Kidney capillary endothelial cell (primary cell): ENCODE data around the gene TSHZ3.

Experiments
- DNase-seq: peaks from one replicate; pipeline ENCODE4 v3.0.0-alpha.2; 2018; ENCODE audit warnings: low spot score

TSHZ3 gene

DNA sequence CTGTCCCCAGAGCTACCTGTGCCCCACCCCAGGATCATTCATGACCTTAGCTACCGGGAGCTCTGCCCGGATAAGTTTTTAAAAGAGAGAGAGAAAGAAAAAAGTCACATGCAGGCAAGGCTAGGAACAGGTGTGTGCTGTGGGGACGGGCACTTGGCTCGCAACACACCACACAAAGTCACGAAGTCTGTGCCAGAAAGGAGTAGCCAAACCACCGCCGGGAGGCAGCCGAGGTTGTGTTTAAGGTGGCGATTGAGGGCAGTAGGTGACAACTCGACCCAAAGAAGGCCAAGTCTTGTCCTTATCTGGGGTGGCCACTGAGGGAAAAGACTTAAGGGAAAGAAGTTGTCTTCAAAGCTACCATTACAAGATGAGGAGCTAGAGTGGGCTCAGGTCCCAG is 4.6 kb upstream of the TSHZ3 start:
- DNase-seq = no peak

DNA sequence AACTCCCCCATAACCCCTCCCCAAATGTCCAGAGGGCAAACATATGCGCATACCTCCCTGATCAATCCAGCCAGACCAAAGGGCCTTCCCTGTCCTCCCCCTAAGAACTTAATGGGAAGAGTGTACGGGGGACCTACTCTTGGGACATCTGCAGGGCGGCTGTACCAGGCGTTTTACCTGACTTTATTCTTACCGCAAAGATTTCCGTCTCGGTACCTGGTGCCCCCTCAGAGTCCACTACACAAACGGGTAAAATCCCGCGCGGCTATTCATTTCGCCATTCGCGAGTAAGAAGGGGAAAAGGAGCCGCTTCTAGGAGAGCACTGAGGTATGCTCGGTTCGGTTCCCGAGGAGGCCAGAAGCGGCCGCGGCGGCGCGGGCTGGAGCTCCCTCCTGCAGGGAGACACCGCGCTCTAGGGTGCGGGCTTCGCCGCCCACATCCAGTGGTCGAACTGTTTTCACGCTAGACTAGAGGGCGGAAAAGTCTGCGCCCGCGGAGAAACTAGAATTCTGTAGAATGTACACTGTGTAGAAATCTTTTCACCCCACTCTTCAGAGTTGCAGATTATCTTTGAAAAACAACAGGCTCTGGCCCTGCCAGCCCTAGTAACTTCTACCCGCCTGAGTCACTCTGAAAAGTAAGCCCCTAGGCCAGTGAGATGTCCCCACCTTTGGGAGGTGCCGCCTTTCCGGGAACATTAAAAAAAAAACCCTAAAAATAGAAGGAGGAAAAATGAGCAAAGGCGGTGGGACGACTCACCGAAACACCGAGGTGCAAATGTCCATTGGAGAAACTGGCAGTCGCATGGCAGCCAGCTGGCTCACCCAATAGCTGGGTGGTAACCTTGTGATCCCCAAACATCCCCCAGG is 3.8 kb upstream of the TSHZ3 start:
- DNase-seq = no peak

DNA sequence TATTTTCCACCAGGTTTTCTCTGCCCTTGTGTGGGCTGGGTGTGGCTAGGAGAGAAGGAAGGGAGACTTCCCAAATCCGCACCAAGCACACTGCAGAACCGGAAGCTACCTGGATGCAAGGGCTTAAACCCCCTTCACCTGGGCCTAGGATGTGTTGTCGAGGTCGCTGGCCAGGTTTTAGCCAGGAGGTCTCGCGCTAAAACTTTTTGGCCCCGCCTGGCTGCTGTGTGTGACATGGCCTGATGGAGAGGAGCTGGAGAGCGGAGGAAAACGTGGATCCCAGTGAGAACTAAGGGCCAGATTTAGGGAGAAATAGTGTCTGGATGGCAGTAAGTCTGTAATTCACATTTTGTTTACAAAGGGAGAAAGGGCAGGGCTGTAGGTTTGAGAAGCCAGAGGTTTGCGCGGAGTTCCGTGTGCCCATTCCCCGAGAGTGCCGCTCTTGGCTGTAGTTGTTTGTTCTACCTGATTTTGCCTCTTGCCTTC is 3.1 kb upstream of the TSHZ3 start:
- no peak for DNase-seq

DNA sequence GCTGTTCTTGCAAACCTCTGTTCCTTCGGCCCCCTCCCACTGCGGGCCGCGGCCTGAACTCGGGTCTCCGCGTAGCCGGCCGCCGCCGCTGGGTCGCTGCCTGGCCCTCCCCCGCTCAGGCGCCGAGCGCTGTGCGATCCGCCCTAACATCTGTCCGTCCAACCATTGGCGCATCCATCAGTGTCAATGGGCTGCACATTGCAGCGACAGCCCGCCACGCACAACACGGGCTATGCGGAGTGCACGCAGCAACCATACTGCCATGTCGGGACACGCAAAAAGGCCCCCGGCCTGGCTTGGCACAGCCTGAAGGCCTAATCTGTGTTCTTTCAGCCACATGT is 2.6 kb upstream of the TSHZ3 start:
- DNase-seq = no peak

DNA sequence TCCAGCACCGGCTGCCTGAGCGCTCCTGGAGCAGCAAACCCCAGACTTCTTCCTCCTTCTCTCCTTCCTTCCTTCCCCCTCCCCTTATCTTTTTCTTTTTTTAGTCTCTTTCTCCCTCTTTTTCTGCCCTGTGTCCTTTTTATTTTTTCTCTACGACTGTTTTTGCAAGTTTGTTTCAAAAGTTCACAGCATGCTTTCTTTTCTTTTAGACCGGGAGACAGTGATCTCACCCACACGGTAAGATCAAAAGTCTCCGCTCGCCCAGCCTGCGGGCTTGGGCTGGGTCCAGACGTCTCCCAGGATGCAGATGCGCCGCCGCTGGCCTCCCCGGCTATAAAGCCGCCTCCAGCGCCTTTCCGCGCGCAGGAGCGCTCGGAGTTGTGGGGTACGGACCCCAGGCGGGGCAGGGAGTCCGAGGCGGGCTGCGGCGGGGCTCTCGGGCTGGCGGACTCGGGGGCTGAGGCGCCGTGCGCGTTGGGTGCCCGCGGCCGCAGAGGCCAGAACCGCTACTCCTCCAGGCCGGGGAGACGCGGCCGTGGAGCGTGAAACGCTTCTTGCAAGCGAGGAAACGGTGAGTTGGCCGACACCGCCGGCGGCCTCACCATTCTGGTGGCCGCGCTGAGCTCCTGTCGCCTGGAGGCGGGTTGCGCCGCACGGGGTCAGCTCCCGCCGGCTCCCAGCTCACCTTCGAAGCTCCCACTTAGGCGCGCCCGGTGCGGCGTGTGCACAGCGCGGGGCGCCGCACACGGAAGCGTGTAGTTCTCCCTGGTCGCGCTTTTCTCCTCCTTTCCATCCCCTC is 2.0 kb upstream of the TSHZ3 start:
- DNase-seq = no peak

DNA sequence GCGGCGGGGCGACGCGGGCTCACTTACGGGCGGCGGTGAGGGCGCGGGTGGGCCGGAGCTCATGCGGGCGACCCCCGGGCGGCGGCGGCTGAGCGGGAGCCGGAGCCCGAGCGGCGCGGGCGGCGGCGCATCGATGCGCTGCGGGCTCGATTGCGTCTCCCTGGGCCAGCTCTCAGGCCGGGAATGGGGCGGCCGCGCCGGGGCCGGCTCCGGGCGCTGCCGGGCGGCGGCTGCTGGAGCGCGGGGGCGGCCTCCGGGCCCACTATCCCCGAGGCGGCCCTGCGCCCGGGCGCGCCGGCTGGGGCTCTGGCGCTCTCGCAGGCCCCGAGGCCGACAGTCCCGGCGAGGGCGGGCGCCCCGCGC is 1.4 kb upstream of the TSHZ3 start:
- DNase-seq = no peak

DNA sequence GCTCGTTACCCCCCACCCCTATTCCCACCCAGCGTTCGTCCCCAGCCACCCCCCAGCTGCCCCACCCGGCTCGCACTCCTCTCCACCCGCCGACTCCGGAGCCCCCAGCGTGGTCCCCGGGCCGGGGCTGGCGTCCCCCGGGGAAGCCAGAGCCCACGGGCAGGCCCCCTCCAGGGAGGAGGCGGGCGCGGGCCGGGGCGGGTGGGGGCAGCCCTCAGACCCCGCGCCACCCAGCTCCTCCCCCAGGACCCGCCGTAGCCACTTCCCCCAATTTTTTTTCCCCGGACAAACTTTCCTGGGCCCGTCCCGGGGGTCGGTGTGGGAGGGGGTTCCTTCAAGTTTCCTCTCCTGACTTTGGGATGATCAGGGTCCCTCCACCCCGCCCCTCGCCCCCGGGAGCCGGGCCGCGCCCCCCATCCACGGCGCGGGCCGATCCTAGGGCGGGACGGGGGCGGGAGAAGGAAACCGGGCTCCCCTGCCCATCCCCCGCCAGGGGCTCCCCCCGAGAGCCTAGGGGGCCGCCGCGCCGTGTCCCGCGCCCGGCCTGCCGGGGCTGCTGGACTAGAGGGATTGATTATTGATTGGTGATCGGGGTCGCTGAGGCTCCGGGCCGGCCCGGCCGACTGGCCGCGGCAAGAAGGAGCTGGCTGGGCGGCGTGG is 927 bp upstream of the TSHZ3 start:
- DNase-seq = no peak

DNA sequence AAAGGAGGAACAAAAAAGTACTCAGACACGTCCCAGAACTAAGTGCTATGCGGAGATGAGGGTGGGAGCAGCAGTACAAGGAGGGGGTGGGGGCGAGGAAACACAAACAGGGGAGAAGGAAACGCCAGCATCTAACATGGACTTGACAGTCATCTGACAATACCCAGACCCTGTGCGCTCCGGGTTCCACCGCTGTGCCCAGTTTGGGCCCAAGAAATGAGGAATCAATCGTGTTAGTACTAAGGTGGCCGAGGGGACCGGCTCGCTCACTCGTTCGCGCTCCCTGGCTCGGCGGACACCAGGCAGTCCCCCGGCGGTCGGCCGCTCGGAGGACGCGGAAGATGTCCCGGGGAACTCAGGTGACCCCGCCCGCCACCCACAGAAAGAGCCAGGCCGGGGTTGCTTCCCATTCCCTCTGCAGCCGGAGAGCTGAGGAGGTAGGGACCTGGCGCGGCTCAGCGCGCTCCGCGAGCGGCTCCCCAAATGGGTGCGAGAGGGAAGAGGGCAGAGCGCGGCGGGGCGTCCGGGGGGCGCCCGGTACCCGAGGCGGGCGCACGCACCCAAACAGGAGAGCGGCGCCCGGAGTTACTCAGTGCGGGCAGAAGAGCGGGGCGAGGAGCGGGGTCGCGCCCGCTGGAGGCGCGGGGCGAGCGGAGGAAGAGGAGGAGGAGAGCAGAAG is 616 bp downstream of the TSHZ3 start:
- DNase-seq = no peak

DNA sequence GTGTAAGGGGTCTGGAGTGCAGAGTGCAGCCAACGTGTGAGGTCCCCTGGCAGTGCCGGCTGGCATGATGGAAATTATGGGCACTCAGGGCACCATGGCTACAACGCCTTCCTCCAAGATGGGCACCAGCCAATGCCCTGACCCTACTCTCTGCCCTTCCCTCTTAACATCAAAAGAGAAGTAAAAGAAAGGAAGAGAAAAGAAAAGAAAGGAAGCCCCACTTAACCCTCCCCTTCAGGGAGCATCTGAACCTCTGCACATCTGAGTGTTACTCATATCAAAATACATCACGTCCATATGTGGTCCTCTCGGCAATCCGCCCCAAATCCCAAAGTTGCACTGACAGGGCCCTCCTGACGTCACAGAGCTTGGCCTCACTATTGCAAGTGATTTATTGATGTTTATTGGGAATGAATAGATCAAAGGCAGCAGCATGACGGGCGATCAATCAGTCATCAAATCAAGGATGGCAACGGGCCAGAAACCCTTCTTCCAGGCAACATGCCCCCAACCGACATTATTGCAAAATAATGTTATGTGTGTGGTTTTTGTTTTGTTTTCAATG is 1.3 kb downstream of the TSHZ3 start:
- DNase-seq = no peak

DNA sequence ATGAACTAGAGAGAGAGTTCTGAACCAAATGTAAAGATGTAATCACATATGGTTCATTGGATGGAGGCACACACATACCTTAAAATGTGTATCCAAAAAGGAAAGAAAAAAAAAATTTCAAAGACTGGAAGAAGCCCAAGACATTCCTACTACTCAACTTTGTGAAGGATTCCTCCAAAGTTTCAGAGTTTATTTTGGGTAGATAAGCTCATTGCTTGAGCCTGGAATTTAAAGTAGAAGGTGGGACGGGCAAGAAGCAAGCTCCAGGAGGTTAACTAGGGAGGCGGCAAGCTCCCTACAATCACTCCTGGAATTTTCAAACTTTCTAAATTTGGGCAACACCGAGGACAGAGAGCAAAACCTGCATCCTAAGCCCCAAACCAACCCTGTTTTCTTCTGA is 1.9 kb downstream of the TSHZ3 start:
- DNase-seq = no peak

DNA sequence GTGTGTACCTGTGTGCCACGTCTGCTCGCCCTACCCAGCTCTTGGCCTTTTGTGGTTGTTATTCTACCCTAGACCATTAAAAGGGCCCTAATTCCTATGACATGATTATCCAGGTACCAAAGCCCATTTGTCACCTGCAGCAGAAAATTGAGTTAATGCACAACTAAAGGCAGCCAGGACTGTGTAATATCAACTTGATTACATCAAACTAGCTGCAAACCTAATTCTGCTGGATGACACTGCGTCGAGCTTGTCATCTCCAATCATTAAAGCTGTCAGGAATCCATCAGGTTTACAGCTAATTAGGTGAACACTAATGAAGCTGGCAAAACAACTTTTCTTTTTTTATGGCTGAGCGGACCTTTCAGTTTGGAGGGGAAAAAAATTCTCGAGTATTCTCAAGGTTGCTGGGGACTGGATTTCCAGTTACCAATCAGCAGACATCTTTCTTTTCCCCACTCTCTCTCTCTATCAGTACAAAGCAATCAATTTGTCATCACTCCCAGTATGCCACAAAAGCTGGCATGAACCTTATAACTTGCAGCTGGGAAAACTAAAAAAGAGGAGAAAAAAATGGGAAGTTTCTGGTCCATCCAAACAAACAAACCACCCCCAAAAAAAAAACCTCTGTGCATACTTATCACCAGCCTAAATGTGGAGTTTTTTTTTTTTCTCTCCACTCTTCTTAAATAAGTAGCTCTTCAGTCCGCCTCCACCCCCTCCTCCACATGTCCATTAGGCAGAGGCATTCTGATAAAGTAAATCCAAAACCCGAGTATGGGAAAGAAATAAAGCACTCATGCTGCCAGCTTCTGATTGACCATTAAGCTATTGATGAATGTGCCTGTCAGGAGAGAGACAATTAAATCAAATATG is 2.8 kb downstream of the TSHZ3 start:
- no peak for DNase-seq

DNA sequence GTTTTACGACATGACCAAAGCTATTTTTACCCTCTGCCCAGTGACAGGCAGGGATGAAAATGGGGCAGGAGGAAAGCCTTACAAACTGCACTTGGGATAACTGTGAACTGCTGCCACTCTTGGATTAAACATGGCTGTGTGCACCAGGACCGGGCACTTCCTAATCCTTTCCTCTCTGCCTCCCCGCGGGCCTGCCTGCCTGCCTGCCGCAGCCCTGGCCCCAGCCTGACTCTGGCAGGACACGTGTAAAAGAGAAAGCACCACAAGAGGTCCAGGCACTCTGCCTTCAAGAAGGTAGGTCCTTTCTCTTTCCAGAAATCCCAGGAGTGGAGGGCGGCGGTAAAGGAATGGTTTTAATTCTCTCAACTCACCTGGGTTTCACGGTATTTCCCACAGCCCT is 4.8 kb downstream of the TSHZ3 start:
- no peak for DNase-seq

DNA sequence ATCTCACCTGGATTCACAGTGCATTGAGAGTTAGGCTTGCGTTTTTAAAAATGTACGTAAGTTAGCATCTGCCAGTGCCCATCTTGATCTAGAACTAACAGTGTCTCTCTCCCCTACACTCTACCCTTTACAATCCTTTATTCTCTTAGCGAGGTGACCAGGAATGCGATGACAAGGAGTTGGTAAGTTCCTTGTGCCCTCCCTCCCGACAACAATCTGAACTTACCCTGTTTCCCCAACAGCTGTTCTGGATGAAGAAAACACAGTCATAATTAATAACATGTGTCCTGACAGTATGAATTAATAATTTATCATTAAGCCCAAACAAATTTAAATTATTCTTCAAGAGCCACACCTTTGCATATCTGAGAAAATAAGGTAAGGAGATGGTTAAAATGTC is 6.3 kb downstream of the TSHZ3 start:
- no peak for DNase-seq

DNA sequence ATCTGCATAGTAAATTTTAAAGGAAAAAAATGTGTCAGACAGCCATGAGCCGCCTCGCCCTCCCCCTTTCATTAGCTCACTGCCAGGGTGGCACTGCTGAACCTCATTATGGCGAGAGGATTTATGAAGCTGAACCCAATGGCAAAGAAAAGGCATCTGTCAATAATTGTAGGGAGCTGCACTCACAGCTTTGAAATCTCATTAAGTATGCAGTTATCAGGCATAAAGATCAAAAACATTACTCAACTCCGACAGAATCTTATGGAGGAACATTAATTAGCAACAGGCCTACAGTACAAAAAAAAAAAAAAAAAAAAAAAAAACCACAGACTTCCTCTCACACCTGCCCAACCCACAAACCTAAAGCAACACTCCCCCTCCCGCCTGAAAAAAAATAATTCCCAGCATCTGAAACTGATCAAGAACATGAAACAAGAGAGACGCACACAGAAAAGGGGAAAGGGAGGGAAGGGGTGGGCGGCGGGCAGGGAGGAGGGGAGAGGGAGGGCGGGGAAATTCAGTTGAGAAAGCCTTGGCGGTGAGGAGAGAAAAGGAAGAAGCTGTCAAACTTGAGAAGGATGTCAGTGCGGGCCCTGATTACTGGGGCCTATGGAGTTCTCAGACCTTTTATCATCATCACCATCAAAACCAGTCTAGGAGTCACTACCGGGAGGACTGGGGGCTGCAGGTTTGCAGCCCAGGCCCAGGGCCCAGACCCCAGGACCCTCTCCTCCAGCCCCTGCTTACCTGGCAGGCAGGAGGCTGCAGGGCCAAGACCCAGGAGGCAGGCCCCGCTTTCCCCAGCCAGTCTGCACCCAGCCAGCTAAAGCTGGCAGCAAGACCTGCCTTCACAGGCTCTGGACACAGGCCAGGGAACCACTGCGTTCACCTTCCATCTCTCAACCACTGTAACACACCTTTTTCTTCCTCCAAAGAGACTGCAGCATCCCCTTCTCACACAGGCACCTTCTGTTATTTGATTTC is 8.9 kb downstream of the TSHZ3 start:
- no peak for DNase-seq

DNA sequence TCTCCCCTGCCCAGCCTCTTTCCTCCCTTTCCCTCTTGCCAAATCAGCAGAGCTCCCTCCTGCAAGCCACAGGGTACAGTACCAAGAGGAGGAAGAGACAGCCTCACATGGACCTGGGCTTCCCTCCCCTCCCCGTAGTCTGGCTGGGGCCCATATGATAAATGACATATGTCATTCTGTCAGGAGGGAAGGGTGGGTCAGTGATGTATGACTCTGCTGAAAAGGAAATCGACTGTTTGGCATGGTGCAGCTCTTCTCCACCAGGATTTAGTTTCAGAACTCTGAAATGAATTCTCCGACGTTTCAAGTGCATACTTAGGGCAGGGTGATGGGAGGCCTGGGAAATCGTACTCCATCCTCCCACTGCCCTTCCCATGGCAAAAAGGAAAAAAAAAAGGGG is 9.8 kb downstream of the TSHZ3 start:
- DNase-seq = no peak

DNA sequence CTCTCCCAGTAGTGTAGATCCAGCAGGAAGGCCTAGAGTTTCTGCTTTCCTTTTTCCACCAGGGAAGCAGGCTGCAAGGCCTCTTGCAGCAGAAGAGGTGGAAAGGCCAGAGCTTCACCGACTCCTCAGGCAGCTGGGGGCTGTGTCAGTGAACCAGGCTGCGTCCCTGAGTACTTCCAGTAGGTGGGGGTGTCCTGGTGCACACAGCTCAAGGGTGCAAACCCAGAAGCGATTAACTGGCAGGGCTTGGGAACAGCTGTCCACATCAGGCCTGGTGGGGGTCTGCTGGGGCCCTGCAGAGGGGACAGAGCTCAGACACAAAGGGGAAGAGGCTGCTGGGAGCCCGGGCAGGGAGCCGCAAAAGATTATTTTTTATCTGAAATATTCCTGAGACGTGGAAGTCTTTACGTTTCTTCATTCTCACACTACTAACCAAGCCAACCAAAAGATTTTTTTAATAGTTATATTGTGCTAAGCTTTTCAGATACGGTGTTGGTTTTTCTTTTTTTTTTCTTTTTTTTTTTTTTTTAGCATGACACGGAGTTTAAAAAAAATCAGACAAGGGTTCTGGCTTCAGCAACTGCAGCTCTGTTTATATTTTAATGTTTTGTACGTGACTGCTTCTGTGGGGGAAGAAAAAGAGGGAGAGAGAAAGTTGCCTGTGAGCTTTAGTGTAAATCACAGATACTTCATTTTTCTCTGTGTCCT is 11.0 kb downstream of the TSHZ3 start:
- DNase-seq = no peak

DNA sequence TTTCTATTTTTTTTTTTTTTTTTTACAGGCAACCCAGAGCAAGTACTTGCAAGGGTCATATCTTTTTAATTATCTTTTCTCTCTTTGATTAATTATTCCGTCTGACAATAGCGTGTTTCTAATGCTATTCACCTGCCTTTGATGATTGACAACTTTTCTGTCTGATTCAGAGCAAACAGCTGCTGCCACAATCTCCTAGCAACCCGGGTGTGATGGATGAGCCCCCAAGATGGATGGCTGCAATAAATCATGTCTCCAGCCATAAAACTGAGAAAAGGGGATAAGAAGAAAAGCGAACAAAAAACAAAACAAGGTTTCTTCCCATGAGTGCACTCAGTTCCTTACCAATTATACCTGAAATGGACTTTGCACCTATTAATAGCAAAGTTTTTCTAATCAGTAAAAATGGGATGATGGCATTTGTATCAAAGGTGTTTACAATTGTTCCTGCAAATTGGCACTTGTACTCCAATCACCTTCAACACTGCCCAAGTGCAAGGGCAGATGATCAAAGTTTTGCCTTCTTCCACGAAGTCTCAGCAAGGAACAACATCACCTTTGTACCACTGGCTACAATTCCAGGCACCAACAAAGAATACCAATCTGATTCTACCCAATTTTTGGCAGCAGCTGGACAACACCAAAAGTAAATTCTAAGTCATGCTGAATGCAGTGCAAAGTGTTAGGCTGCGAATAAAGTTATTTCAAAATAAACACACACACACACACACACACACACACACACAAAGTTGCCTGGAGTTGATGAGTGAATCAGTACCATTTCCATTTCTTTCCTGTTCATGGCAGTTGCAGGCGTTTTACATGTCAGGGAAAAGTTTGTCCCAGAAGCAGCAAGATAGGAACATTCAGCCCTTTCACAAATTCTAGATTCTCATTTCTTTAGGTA is 12.0 kb downstream of the TSHZ3 start:
- no peak for DNase-seq

DNA sequence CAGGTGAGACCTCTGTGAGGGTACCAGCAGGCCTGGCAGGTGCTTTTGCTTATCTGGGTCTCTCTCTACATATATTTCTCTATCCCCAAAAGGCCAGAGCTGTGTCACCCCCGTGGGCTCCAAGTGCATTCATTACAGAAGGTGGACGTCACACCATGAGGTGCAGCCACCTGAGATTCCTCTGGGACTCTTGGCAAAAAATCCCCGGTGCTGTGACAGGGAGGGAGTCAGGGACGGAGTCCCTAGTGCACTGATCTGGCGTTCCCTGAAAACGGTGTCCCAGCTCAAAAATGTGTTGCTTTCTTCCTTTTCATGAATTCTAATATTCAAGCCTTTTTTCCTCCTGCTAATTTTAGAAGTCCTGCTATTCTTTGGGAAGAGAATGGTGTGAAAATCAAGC is 13.5 kb downstream of the TSHZ3 start:
- no peak for DNase-seq
